A549 (cell line): ENCODE measurements around the gene COL19A1.

Experiments used
- BHLHE40 ChIP-seq: IDR thresholded peaks from 2 replicates; pipeline ENCODE4 v1.6.1; 2012; ENCODE audit warnings: low read depth, low read length, inconsistent platforms
- CEBPB ChIP-seq, 2 experiments: fragments of >200 bp in 1 of 2; sonication (Bioruptor Twin) in 1 of 2; formaldehyde crosslinking in 1 of 2; IDR thresholded peaks; 2 replicates each; pipeline ENCODE4 v1.6.1; 2012 to 2016
- CHD4 ChIP-seq: fragments of 200-600 bp; sonication (generic); IDR thresholded peaks from 2 replicates; pipeline ENCODE4 v1.6.1; 2016; ENCODE audit warnings: antibody characterized with exemption, mild to moderate bottlenecking, borderline replicate concordance
- JUNB ChIP-seq: fragments of >200 bp; sonication (Bioruptor Twin); formaldehyde crosslinking; IDR thresholded peaks from 2 replicates; pipeline ENCODE4 v1.6.1; 2016
- NFE2L2 ChIP-seq: fragments of 150-350 bp; conservative IDR thresholded peaks from 2 replicates; pipeline ENCODE4 v1.6.1; 2014; ENCODE audit warnings: low read length
- POLR2A ChIP-seq: IDR thresholded peaks from 2 replicates; pipeline ENCODE4 v1.6.1; 2012; ENCODE audit warnings: mild to moderate bottlenecking, low read length
- RFX5 ChIP-seq: fragments of 450-650 bp; IDR thresholded peaks from 2 replicates; pipeline ENCODE4 v1.7.1; 2014; ENCODE audit warnings: antibody characterized with exemption, mild to moderate bottlenecking, moderate library complexity
- TF ChIP-seq, protein P1 (sequence below): fragments of >200 bp; sonication (Bioruptor Twin); formaldehyde crosslinking; IDR thresholded peaks from 3 replicates; pipeline ENCODE4 v1.5.1; 2016
- TF ChIP-seq, protein P2 (sequence below): fragments of 200-600 bp; sonication (generic); IDR thresholded peaks from 2 replicates; pipeline ENCODE4 v1.6.1; 2016; ENCODE audit warnings: antibody characterized with exemption, mild to moderate bottlenecking, moderate library complexity
- TF ChIP-seq, protein P3 (sequence below): fragments of 250-450 bp; sonication (Bioruptor Pico); IDR thresholded peaks from 2 replicates; pipeline ENCODE4 v1.5.0; 2021; ENCODE audit warnings: mild to moderate bottlenecking, moderate library complexity, borderline replicate concordance

DNA sequence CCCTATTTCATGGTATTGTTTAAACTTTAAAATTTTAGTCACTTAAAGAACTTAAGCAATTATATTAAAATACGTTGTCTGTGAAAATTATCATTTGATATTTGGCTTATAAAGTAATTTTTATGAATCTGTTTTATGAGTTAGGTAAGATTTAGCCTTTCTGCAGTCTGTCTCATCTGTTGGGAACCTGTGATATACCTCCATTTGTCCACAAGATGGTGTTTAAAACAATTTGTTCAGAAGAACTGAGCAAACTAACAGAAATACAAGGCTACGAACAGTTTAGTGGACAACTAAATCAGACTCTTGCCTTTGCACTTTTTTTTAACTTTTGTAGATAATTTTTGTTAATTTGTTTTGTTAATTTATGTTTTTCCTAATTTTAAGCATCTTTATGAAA is 344.1 kb downstream of the COL19A1 start:
- TF ChIP-seq NFE2L2: no peak
- no peak for TF ChIP-seq POLR2A
- TF ChIP-seq JUNB: no peak
- no peak for TF ChIP-seq CHD4
- TF ChIP-seq, protein P1, sequence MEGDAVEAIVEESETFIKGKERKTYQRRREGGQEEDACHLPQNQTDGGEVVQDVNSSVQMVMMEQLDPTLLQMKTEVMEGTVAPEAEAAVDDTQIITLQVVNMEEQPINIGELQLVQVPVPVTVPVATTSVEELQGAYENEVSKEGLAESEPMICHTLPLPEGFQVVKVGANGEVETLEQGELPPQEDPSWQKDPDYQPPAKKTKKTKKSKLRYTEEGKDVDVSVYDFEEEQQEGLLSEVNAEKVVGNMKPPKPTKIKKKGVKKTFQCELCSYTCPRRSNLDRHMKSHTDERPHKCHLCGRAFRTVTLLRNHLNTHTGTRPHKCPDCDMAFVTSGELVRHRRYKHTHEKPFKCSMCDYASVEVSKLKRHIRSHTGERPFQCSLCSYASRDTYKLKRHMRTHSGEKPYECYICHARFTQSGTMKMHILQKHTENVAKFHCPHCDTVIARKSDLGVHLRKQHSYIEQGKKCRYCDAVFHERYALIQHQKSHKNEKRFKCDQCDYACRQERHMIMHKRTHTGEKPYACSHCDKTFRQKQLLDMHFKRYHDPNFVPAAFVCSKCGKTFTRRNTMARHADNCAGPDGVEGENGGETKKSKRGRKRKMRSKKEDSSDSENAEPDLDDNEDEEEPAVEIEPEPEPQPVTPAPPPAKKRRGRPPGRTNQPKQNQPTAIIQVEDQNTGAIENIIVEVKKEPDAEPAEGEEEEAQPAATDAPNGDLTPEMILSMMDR: peak; percentile 19; the same call in 1 of the 3 replicates
- TF ChIP-seq, protein P2, sequence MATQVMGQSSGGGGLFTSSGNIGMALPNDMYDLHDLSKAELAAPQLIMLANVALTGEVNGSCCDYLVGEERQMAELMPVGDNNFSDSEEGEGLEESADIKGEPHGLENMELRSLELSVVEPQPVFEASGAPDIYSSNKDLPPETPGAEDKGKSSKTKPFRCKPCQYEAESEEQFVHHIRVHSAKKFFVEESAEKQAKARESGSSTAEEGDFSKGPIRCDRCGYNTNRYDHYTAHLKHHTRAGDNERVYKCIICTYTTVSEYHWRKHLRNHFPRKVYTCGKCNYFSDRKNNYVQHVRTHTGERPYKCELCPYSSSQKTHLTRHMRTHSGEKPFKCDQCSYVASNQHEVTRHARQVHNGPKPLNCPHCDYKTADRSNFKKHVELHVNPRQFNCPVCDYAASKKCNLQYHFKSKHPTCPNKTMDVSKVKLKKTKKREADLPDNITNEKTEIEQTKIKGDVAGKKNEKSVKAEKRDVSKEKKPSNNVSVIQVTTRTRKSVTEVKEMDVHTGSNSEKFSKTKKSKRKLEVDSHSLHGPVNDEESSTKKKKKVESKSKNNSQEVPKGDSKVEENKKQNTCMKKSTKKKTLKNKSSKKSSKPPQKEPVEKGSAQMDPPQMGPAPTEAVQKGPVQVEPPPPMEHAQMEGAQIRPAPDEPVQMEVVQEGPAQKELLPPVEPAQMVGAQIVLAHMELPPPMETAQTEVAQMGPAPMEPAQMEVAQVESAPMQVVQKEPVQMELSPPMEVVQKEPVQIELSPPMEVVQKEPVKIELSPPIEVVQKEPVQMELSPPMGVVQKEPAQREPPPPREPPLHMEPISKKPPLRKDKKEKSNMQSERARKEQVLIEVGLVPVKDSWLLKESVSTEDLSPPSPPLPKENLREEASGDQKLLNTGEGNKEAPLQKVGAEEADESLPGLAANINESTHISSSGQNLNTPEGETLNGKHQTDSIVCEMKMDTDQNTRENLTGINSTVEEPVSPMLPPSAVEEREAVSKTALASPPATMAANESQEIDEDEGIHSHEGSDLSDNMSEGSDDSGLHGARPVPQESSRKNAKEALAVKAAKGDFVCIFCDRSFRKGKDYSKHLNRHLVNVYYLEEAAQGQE: no peak
- TF ChIP-seq BHLHE40: no peak
- TF ChIP-seq, protein P3, sequence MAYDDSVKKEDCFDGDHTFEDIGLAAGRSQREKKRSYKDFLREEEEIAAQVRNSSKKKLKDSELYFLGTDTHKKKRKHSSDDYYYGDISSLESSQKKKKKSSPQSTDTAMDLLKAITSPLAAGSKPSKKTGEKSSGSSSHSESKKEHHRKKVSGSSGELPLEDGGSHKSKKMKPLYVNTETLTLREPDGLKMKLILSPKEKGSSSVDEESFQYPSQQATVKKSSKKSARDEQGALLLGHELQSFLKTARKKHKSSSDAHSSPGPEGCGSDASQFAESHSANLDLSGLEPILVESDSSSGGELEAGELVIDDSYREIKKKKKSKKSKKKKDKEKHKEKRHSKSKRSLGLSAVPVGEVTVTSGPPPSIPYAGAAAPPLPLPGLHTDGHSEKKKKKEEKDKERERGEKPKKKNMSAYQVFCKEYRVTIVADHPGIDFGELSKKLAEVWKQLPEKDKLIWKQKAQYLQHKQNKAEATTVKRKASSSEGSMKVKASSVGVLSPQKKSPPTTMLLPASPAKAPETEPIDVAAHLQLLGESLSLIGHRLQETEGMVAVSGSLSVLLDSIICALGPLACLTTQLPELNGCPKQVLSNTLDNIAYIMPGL: no peak
- no peak for TF ChIP-seq RFX5
- TF ChIP-seq CEBPB (IDR thresholded peaks at IDR 0.05): no peak
